ENCODE results near the gene OAS3. TPM values are rescaled to one million over a fixed set of nuclear protein-coding genes. Genes with fewer than 3 reads are reported as not detected.

OAS3 gene
- total RNA-seq, 1 experiment from 2014 or later: 42.6 TPM

- Histone ChIP-seq H3K27ac (ENCODE audit: low read depth, low read length, poor library complexity, severe bottlenecking) (no peak overlapping the region), H3K4me1 (ENCODE audit: insufficient read depth, low read length, poor library complexity, severe bottlenecking) (peaks cover 13% of the 10 kb centered on the region), H3K27me3 (replicated peaks; ENCODE audit: insufficient read depth, low read depth, low read length, poor library complexity) (no peaks in the 10 kb centered on the region), H3K9me3 (ENCODE audit: low read depth, low read length, poor library complexity, severe bottlenecking) (no peaks in the 10 kb centered on the region), H3K36me3 (ENCODE audit: insufficient read depth, low read length, poor library complexity, severe bottlenecking) (peaks cover 11% of the 10 kb centered on the region), H3K4me3 (ENCODE audit: low read depth, low read length, poor library complexity, severe bottlenecking) (no peak overlapping the region)
- intact Hi-C loops (cut with micrococcal nuclease; ENCODE audit: unreplicated experiment): no loop called here
- no peak for DNase-seq (ENCODE audit: low spot score)
- CTCF ChIA-PET: interaction anchor here (0.9 kb wide), 1 partner anchor 50 kb away, joined by 3 read pairs; no protein-coding TSS in a partner anchor
- TF ChIP-seq EZH2 (IDR thresholded peaks at IDR 0.05; ENCODE audit: borderline replicate concordance, low read depth, low read length, poor library complexity, severe bottlenecking) (no peak), CTCF (conservative IDR thresholded peaks at IDR 0.05; ENCODE audit: low read depth, low read length) (no peak)
- BruUV-seq (replicated peaks): no TSS peak
- POLR2A ChIA-PET (ENCODE audit: low non-redundant PET): no interaction called here
These were observed 4.3 kb downstream of the OAS3 start for GRCh38 chr12:112942572-112942971.

- Histone ChIP-seq H3K27me3 (replicated peaks; ENCODE audit: insufficient read depth, low read depth, low read length, poor library complexity) (no peaks in the 10 kb centered on the region), H3K9me3 (ENCODE audit: low read depth, low read length, poor library complexity, severe bottlenecking) (no peaks in the 10 kb centered on the region), H3K4me3 (ENCODE audit: low read depth, low read length, poor library complexity, severe bottlenecking) (no peak overlapping the region), H3K4me1 (ENCODE audit: insufficient read depth, low read length, poor library complexity, severe bottlenecking) (peaks cover 10% of the 10 kb centered on the region), H3K36me3 (ENCODE audit: insufficient read depth, low read length, poor library complexity, severe bottlenecking) (peaks cover 11% of the 10 kb centered on the region), H3K27ac (ENCODE audit: low read depth, low read length, poor library complexity, severe bottlenecking) (no peak overlapping the region)
- no peak for TF ChIP-seq EZH2 (IDR thresholded peaks at IDR 0.05; ENCODE audit: borderline replicate concordance, low read depth, low read length, poor library complexity, severe bottlenecking)
- no peak for TF ChIP-seq CTCF (conservative IDR thresholded peaks at IDR 0.05; ENCODE audit: low read depth, low read length)
- intact Hi-C loops (cut with micrococcal nuclease; ENCODE audit: unreplicated experiment): no loop called here
- ChIA-PET CTCF (interaction anchor here (1.0 kb wide), 1 partner anchor 49 kb away, joined by 3 read pairs; no protein-coding TSS in a partner anchor), POLR2A (ENCODE audit: low non-redundant PET) (interaction anchor here (0.6 kb wide), 1 partner anchor 64 kb away, joined by 5 read pairs; no protein-coding TSS in a partner anchor)
- DNase-seq (ENCODE audit: low spot score): no peak
- no TSS peak for BruUV-seq (replicated peaks)
These were observed 5.9 kb downstream of the OAS3 start for GRCh38 chr12:112944024-112944690.

- BruUV-seq (replicated peaks): no TSS peak
- ChIA-PET CTCF (no interaction called here), POLR2A (ENCODE audit: low non-redundant PET) (no interaction called here)
- no peak for DNase-seq (ENCODE audit: low spot score)
- no peak for TF ChIP-seq EZH2 (IDR thresholded peaks at IDR 0.05; ENCODE audit: borderline replicate concordance, low read depth, low read length, poor library complexity, severe bottlenecking)
- TF ChIP-seq CTCF (conservative IDR thresholded peaks at IDR 0.05; ENCODE audit: low read depth, low read length): no peak
- intact Hi-C loops (cut with micrococcal nuclease; ENCODE audit: unreplicated experiment): no loop called here
- no peaks in the 10 kb centered on the region for H3K27me3 ChIP-seq (replicated peaks; ENCODE audit: insufficient read depth, low read depth, low read length, poor library complexity)
- no peaks in the 10 kb centered on the region for H3K4me1 ChIP-seq (ENCODE audit: insufficient read depth, low read length, poor library complexity, severe bottlenecking)
- H3K27ac ChIP-seq (ENCODE audit: low read depth, low read length, poor library complexity, severe bottlenecking): no peak overlapping the region
- no peaks in the 10 kb centered on the region for H3K9me3 ChIP-seq (ENCODE audit: low read depth, low read length, poor library complexity, severe bottlenecking)
- H3K36me3 ChIP-seq (ENCODE audit: insufficient read depth, low read length, poor library complexity, severe bottlenecking): peaks cover 11% of the 10 kb centered on the region
- H3K4me3 ChIP-seq (ENCODE audit: low read depth, low read length, poor library complexity, severe bottlenecking): no peak overlapping the region
These were observed 7.2 kb downstream of the OAS3 start for GRCh38 chr12:112945515-112945914.
